Adipose tissue (tissue), 3 donors: ENCODE data around the gene HIP1. TPM values are rescaled to one million over a fixed set of nuclear protein-coding genes. Genes with fewer than 3 reads are reported as not detected.
"Not testable (repeated sequence)": the region's sequence is repeated elsewhere in the genome, so short reads cannot be mapped to it uniquely, and the experiment has no call there.

ENCODE experiments used
- H3K27ac ChIP-seq: one replicate; pipeline ENCODE4 v1.5.1; 2013; ENCODE audit warnings: low read depth, low read length
- WGBS, 3 donors: extraction: QIAGEN DNeasy Blood & Tissue Kit; methylation state at CpG; one replicate each; pipeline ENCODE4 v1.1.7; 2013; 5-methylcytosine and 5-hydroxymethylcytosine counted together
- polyA plus RNA-seq, 3 donors: library from polyadenylated mRNA; stranded (reverse); fragments of 200-250 nt; gene quantifications; one replicate each; pipeline ENCODE4 v1.2.3, GENCODE V29; 2013
- donor health status: healthy with polysubstance abuse.
- donor health status: Bipolar disorder and iron deficiency.
- donor health status: healthy.

HIP1 gene
- polyA plus RNA-seq, 3 donors: 4.1 to 15.4 (median 10.7) TPM

- WGBS, 3 donors: 45 to 96% (median 90%) methylated on average over 4 of the region's 4 CpGs
- H3K27ac ChIP-seq: no peak overlapping the region
These were observed 46.8 kb downstream of the HIP1 start for GRCh38 chr7:75691793-75692543.

- no peak overlapping the region for H3K27ac ChIP-seq
- WGBS, 3 donors: 82 to 90% (median 89%) methylated on average over 5 of the region's 5 CpGs
These were observed 48.6 kb downstream of the HIP1 start for GRCh38 chr7:75690121-75690523.

GRCh38 chr7:75689246-75690099 lies 49.3 kb downstream of the HIP1 start:
- H3K27ac ChIP-seq: no peak overlapping the region
- WGBS, 3 donors: 85 to 95% (median 95%) methylated on average over 20 of the region's 20 CpGs

GRCh38 chr7:75688200-75689136 lies 50.3 kb downstream of the HIP1 start:
- 23 to 49% (median 46%) methylated on average over 36 to 37 of the region's 37 CpGs for WGBS, 3 donors
- H3K27ac ChIP-seq: no peak overlapping the region

GRCh38 chr7:75687246-75688088 lies 51.3 kb downstream of the HIP1 start:
- no peak overlapping the region for H3K27ac ChIP-seq
- 93 to 99% (median 96%) methylated on average over 12 of the region's 12 CpGs for WGBS, 3 donors

GRCh38 chr7:75686551-75686950 lies 52.2 kb downstream of the HIP1 start:
- H3K27ac ChIP-seq: no peak overlapping the region

- H3K27ac ChIP-seq: not testable (repeated sequence)
- 76 to 81% (median 79%) methylated on average over 6 of the region's 6 CpGs for WGBS, 3 donors
These were observed 56.7 kb downstream of the HIP1 start for GRCh38 chr7:75682052-75682451.

GRCh38 chr7:75679060-75679459 lies 59.7 kb downstream of the HIP1 start:
- 92 to 97% (median 94%) methylated on average over 3 of the region's 3 CpGs for WGBS, 3 donors
- no peak overlapping the region for H3K27ac ChIP-seq

- no peak overlapping the region for H3K27ac ChIP-seq
- 67 to 74% (median 72%) methylated on average over 4 of the region's 4 CpGs for WGBS, 3 donors
These were observed 69.2 kb downstream of the HIP1 start for GRCh38 chr7:75669579-75669978.

GRCh38 chr7:75667938-75668337 lies 70.8 kb downstream of the HIP1 start:
- WGBS, 3 donors: 52 to 65% (median 54%) methylated on average over 4 of the region's 4 CpGs
- no peak overlapping the region for H3K27ac ChIP-seq

GRCh38 chr7:75663302-75663907 lies 75.3 kb downstream of the HIP1 start:
- no peak overlapping the region for H3K27ac ChIP-seq
- 73 to 88% (median 87%) methylated on average over 8 of the region's 8 CpGs for WGBS, 3 donors

- WGBS, 3 donors: 75 to 80% (median 79%) methylated on average over 12 of the region's 12 CpGs
- H3K27ac ChIP-seq: no peak overlapping the region
These were observed 76.0 kb downstream of the HIP1 start for GRCh38 chr7:75662579-75663301.

GRCh38 chr7:75660566-75661215 lies 78.0 kb downstream of the HIP1 start:
- no peak overlapping the region for H3K27ac ChIP-seq
- WGBS, 3 donors: 80 to 87% (median 85%) methylated on average over 13 of the region's 13 CpGs

- no peak overlapping the region for H3K27ac ChIP-seq
- WGBS, 3 donors: 92 to 94% (median 92%) methylated on average over 4 of the region's 4 CpGs
These were observed 79.9 kb downstream of the HIP1 start for GRCh38 chr7:75658802-75659201.

- no peak overlapping the region for H3K27ac ChIP-seq
- WGBS, 3 donors: 78 to 84% (median 80%) methylated on average over 10 of the region's 10 CpGs
These were observed 80.4 kb downstream of the HIP1 start for GRCh38 chr7:75658369-75658768.

- H3K27ac ChIP-seq: no peak overlapping the region
- 76 to 86% (median 85%) methylated on average over 6 of the region's 6 CpGs for WGBS, 3 donors
These were observed 80.9 kb downstream of the HIP1 start for GRCh38 chr7:75657866-75658265.
